ENCODE data around the gene ERG.

DNA sequence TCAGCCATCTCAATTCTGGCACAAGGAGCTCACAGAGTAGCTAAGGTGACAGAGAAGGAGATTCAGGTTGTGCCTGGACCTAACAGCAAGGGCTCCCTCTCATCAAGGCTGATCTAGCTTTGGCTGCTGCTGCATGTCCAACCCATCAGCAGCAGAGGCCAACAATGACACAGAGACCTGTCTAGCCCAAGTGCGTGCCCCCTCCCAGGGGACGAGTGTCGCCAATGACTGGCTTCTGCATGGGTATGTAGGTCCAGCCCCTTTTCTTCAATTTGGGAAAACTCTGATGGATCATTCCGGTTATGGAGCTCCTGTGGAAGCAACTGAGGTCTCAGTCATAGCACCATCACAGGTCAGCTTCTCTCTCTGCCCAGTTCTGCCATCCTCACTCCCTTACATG lies 158.1 kb downstream of the ERG start:
- TF ChIP-seq CTCF (conservative IDR thresholded peaks at IDR 0.05 in 1 of 2, IDR thresholded peaks at IDR 0.05 in 1 of 2; ENCODE audit: low read depth in 1 of 2, low read length in 2 of 2) (no peak), EZH2 (IDR thresholded peaks at IDR 0.05; ENCODE audit: low read length, missing control alignments) (no peak)

Data from fibroblast of lung (primary cell).